A673 (cell line): Measurements from ENCODE around the gene MED12L.

Experiments
- EZH2 ChIP-seq: fragments of 200-600 bp; sonication (generic); IDR thresholded peaks from 2 replicates; pipeline ENCODE4 v1.6.1; 2017; ENCODE audit warnings: borderline replicate concordance, low read depth, mild to moderate bottlenecking, mixed read lengths, antibody characterized with exemption, low read length; ENCODE audit not compliant: poor library complexity, severe bottlenecking
- TF ChIP-seq, protein P1 (sequence below): fragments of 300-800, 200-600 bp; sonication (generic); conservative IDR thresholded peaks from 2 replicates; pipeline ENCODE4 v1.5.1; 2017; ENCODE audit warnings: low read depth, mild to moderate bottlenecking, antibody characterized with exemption, low read length, moderate library complexity, mixed read lengths

DNA sequence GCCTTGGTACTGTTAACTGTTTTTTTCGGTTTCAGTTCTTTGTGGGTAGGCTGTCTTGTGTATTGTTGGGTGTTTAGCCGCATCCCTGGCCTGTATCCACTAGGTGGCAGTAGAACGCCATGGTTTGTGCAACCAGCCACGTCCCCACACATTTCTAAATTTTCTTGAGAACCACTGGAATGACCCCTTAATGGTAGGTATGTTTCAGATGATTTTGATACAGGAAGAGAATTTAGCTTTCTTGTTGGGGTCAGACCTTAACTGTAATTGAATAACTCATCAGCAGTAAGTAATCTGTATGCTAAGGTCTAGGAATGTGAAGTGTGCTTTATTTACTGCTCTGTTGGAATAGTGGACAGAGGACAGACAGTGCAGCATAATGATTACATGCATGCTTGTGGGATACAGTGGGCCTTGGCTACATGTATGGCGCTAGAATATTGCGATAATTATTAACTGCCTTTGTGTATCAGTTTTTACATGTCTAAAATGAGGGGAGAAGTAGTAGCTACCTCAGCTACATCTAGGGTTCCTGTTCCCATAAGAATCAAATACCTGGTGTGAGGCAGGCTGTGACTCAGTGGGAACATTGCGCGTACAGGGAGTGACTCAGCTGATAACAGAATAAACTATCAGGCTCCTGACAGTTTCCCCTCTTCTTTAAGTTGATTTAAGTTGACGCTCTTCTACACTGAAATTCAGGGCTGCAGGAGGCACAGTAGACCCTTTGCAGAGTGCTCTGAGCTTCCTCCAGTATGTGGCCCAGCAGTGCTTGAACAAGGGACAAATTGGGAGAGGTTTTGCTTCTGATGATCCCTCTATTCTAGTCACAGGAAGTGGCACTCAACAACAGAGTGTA is 142.6 kb downstream of the MED12L start:
- no peak for TF ChIP-seq EZH2
- TF ChIP-seq, protein P1, sequence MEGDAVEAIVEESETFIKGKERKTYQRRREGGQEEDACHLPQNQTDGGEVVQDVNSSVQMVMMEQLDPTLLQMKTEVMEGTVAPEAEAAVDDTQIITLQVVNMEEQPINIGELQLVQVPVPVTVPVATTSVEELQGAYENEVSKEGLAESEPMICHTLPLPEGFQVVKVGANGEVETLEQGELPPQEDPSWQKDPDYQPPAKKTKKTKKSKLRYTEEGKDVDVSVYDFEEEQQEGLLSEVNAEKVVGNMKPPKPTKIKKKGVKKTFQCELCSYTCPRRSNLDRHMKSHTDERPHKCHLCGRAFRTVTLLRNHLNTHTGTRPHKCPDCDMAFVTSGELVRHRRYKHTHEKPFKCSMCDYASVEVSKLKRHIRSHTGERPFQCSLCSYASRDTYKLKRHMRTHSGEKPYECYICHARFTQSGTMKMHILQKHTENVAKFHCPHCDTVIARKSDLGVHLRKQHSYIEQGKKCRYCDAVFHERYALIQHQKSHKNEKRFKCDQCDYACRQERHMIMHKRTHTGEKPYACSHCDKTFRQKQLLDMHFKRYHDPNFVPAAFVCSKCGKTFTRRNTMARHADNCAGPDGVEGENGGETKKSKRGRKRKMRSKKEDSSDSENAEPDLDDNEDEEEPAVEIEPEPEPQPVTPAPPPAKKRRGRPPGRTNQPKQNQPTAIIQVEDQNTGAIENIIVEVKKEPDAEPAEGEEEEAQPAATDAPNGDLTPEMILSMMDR, result peak; percentile 93
